NCI-H1417 treated with DMSO at 0.1 percent for 48 hours (cell line): ENCODE data around the gene OGDHL.
"Not testable (repeated sequence)": the region's sequence is repeated elsewhere in the genome, so short reads cannot be mapped to it uniquely, and the experiment has no call there.

Source experiments
- DNase-seq: peaks from one replicate; lab custom pipeline; 2025; lab: John Stamatoyannopoulos, UW

Gene OGDHL

GRCh38 chr10:49756031-49756430 lies 6.1 kb downstream of the OGDHL start:
- DNase-seq, result no peak

DNA sequence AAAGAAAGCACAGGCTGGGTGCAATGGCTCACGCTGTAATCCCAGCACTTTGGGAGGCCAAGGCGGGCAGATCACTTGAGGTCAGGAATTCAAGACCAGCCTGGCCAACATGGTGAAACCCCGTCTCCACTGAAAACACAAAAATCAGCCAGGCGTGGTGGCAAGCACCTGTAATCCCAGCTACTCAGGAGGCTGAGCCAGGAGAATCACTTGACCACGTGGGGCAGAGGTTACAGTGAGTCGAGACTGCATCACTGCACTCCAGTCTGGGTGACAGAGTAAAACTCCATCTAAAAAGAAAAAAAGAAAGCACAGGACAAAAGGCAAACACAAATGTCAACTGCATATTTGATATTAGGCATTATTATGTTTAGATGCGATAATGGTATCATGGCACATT lies 7.2 kb downstream of the OGDHL start:
- not testable (repeated sequence) for DNase-seq

GRCh38 chr10:49752584-49752983 lies 9.5 kb downstream of the OGDHL start:
- DNase-seq, result no peak

DNA sequence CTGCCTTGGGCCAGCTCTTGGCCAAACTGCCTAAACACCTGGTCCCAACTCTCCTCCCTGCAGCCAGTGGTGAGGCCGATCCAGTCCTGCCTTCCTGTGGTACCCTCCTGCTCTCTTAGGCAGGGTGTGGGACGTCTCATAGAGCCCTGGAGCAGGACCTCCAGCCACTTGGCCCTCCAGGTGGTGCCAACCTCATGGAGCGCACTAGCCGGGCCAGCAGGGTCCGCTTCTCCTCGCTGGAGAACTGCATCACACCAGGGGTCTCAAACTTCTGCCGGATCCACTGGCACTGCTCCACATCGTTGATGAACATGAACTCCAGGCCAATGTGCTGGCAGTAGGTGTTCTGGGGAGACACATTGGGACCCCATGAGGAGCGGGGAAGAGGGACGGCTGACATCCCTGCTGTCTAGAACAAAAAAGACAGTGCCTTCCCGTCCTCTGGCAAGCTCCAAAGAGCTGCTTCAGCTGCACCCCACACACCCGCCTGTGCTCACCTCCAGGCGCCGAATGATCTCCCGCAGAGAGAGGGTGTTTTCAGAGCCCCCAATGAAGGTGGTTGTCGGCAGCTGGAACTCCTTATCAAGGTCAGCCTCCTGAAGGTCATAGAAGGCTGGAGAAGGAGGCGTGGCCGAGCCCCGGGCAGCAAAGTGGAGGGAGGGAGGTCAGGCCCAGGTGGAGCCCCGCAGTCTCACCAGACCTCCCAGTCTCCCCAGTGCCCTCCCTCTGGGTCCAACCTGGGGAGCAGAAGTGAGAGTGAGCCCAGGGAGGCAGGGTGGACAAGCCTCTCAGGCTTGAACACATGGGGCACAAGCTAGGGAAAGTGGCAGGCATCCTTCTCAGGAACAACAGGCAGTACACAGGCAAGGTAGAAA lies 10.2 kb downstream of the OGDHL start:
- DNase-seq, result no peak

GRCh38 chr10:49751216-49751615 lies 10.9 kb downstream of the OGDHL start:
- DNase-seq, result no peak

GRCh38 chr10:49750546-49750945 lies 11.6 kb downstream of the OGDHL start:
- DNase-seq, result no peak

DNA sequence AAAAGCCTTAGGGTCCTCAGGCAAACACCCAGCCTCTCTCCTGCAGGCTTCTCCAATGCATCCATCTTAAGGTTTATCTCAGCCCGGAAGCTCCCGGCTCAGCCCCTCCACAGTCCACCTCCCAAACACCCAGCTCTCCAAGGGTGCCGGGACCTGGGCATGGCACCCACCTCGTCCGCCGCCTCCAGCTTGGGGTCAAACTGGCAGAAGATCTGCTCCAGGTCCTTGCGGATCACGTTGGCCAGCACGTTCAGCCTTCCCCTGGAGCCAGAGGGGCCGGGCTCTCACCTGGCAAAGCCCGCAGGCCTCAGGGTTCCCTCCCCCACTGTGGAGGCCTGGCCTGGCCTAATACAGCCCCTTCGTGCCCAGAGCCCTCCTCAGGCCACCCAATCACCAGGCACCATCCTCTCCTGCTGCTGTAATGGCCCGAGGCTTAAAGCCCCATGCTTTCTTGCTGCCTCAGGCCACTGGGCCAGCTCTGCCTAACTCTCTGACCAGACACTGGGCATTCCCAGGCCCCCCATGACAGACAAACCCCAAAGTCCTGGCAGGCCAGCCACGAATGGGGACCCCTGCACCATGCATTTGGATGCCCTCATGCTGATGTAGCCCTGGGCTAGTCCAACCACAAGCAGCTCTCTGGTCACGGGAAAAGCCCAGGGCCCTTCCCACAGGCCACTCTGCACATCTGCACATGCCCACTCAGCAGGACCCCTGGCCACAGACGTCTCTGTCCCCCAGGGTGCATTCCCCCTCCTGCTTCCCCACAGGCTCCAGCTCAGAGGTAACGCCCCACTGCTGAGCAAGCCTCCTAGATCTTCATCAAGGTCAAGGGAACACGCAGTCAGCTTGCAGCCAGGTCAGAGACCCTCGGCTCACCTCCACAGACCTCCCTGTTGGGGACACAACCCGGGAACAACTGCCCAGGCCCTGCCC lies 12.3 kb downstream of the OGDHL start:
- DNase-seq, result no peak

DNA sequence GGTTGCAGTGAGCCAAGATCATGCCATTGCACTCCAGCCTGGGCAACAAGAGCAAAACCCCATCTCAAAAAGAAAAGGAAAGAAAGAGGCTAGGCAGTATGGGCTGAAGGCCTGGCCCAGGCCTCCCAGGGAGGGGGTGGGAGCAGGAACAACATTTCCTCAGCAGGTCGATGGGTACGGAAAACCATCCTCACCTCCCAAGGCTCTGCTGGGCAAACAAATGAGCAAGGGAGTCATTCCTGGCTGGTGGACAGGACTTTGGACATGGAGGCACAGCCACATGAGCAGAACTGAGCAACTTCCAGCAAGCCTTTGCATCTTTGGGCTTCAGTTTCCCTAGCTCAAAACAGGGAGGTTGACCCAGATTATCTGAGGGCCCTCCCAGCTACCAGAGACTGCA lies 13.0 kb downstream of the OGDHL start:
- DNase-seq, result no peak

DNA sequence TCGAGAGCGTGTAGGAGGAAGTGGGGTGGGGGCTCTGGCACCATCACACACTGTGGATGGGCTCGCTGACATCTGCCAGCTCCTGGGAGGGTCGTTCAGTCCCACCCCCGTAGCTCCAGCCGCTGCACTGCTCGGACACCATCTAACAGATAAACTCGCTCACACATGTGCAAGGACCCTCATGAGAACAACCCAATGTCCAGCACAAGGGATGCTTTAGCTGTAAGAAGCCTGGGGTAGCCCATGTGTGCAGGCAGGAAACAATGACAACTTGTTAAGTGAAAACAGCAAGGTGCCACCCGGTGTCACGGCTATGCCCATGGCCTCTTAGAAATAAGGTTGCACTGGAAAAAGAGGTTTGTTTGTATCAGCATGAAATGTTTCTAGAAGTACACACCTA lies 14.1 kb downstream of the OGDHL start:
- no peak for DNase-seq

GRCh38 chr10:49747303-49747646 lies 14.8 kb downstream of the OGDHL start:
- no peak for DNase-seq

DNA sequence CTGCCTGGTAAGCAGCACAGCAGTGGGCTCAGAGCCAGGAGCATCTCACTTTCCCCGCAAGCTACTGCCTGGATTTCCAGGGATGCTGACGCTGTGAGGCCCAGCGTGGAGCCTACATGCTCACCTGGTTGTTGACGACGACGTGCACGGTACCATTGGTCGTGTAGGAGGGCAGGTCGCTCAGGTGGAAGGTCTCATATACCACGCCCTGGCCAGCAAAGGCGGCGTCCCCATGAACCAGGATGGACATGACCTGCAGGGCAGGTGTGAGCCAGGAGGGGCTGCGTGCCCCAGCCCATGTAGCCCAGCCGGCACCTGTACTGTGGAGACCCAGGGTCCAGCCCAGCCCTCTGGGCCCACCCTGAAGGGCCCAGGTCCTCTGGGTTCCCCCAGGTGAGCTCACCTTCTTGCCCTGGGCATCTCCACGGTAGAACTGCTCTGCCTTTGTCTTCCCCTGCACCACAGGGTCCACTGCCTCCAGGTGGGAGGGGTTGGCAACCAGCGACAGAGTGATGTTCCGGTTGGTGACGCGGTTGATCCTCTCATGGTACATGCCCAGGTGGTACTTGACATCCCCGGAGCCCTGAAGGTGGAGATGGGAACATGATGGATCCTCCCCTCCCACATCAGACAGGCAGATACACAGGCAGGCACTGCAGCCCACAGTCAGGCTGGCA lies 15.4 kb downstream of the OGDHL start:
- DNase-seq, result no peak

GRCh38 chr10:49745756-49746155 lies 16.4 kb downstream of the OGDHL start:
- no peak for DNase-seq

- no peak for DNase-seq
Measured at GRCh38 chr10:49744924-49745605, 17.1 kb downstream of the OGDHL start.

GRCh38 chr10:49744091-49744685 lies 17.9 kb downstream of the OGDHL start:
- no peak for DNase-seq

DNA sequence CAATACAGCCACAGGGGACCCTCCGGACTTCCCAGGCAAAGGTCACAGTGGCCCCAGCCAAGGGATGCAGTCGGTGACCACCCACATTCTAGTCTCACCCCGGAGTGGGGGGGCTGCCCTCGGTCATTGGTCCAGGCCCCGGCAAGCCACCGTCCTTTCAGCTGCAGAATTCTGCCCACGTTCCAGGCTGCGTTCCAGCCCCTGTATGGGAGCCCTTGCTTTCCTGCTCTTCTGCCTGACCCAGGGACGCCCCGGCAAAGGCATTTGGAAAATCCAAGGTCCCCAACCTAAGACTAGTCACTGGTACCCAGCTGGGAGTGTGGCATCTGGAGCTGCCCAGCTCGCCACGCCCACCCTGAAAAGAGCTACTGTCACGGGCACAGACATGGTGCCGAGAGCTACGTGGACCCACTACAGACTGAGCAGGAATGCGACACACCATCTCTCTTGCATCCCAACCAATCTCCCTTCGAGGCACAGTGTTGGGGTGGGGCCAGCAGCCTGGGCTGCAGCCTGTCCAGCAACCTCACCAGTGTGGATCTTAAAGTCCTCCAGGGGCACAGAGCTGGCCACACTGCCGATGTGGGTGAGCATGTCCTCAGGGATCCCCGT lies 18.6 kb downstream of the OGDHL start:
- DNase-seq, result no peak

DNA sequence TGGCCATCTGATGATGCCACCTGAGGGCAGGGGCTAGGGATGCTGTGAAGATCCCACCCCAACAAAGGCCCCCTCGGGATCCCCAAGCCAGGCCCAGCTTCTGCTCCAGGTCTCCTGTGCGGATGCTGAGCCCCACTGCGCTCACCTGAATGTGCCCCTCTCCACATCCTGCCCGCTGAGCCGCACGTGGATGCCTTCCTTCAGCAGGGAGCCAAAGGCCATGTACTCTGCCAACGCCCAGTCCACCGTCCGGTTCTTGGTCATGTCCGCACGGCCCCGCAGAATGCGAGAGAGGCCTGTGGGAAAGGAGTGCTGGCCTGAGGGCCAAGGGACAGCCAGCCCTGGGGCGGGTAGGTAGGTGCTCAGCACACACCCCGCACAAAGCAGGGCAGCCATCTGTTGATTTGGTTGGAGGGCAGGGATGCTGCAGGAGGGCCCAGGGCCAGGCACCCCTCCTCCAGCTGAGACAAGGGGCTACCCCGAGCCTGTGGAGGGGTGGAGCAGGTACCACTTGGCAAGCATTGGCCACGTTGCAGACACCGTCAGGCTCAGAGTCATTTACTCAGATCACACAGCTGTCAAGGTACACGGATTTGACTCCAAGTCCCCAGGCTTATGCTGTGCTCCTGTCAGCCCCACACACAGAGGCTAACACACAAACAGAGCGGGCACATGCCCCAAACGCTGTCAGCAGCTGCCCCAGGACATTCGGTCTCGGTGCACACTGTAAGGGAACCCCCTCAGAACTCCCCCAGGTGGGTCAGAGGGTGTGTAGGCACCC lies 19.2 kb downstream of the OGDHL start:
- no peak for DNase-seq

DNA sequence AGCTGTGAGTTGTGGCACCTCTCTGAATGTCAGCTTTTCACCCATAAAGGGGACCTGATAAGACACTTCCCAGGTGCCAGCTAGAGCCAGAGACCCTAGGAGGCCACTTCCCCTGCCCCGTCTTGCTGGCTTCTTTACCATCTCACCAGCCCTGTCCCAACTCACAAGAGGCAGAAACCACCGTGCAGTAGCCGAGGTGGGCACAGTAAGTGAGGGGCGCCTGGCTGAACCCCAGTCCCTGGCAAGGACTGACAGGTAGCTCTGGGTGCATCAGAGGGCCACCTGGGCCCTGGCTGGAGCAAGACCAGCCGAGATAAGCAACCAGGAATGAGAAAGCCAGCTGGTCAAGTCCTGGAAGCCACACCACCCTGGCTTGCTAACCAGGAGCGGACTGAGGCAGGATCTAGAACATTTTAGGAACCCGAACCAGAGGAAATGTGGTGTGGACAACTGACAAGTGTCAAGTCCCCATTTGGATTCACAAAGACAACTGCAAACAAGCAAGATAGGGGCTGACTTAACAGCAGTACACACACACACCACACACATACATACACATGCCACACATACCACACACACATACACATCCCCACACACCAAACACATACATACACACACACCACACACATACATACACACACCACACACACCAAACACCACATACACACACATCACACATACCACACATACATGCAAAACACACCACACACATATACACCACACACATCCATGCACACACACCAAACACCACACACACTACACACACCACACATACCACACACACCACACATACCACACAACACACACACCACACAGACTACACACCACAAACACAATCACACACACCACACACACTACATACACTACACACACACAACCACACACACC lies 20.8 kb downstream of the OGDHL start:
- no peak for DNase-seq

DNA sequence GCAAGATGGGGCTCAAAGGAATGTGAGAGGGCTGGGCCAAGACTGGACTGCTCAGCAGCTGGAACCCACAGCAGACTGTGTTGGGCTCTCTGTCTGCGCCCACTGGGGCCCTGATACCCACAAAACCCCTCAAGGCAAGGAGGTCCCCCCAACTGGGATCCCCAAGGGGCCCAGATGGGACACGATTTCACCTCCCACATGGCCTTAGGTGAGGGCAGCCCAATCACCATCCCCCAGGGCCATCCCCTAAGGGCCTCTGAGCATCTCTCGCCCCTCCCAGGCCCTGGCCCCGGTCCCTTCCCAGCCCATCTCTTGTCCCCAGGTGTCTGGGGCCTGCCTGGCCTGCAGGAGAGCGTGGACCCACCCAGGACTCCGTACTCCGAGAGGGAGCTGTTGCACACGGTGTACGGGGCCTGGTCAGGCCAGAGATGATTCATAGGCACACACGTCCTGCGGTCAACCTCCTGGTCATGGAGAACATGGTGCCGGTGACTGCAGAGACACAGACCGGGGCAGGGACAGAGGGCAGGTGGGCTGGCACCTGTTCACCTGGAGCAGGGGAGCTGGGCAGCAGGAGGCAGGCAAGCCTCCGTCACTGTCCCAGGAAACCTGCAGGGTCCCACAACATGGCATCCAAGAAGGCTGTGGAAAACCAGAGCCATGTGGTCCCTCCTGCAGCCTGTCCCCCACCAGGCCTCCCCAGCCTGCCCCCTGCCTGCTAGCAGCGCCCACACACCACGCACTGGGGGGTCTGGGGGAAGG lies 21.6 kb downstream of the OGDHL start:
- DNase-seq, result no peak

- no peak for DNase-seq
Measured at GRCh38 chr10:49739426-49739825, 22.7 kb downstream of the OGDHL start.
